ENCODE results near the gene JUNB.

Gene JUNB

DNA sequence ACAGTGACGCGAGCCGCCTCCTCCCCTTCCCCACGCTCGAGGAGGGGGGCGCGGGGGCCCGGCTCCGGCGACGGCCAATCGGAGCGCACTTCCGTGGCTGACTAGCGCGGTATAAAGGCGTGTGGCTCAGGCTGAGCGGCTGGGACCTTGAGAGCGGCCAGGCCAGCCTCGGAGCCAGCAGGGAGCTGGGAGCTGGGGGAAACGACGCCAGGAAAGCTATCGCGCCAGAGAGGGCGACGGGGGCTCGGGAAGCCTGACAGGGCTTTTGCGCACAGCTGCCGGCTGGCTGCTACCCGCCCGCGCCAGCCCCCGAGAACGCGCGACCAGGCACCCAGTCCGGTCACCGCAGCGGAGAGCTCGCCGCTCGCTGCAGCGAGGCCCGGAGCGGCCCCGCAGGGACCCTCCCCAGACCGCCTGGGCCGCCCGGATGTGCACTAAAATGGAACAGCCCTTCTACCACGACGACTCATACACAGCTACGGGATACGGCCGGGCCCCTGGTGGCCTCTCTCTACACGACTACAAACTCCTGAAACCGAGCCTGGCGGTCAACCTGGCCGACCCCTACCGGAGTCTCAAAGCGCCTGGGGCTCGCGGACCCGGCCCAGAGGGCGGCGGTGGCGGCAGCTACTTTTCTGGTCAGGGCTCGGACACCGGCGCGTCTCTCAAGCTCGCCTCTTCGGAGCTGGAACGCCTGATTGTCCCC lies at the start of gene JUNB:
Gene JUNB, plus strand, starts transcription at position 142 of the 706 bp plus-strand sequence. Its CDS starts 286 bp downstream, at position 428.
- H3K4me1 Mint-ChIP-seq, result peaks cover 53% of the 10 kb centered on the region
- peak within 1 kb of the TSS; percentile 99 for H3K27ac Mint-ChIP-seq
- peaks cover 3% of the 10 kb centered on the region for H3K36me3 Mint-ChIP-seq (ENCODE audit: low read depth)
- DNase-seq, result peak; percentile 91
- H3K9me3 Mint-ChIP-seq, result no peaks in the 10 kb centered on the region
- peak within 1 kb of the TSS; percentile 87 for H3K4me3 Mint-ChIP-seq
- peaks cover 4% of the 10 kb centered on the region for H3K27me3 Mint-ChIP-seq (ENCODE audit: low read depth, poor library complexity)
- TF ChIP-seq, protein P1, sequence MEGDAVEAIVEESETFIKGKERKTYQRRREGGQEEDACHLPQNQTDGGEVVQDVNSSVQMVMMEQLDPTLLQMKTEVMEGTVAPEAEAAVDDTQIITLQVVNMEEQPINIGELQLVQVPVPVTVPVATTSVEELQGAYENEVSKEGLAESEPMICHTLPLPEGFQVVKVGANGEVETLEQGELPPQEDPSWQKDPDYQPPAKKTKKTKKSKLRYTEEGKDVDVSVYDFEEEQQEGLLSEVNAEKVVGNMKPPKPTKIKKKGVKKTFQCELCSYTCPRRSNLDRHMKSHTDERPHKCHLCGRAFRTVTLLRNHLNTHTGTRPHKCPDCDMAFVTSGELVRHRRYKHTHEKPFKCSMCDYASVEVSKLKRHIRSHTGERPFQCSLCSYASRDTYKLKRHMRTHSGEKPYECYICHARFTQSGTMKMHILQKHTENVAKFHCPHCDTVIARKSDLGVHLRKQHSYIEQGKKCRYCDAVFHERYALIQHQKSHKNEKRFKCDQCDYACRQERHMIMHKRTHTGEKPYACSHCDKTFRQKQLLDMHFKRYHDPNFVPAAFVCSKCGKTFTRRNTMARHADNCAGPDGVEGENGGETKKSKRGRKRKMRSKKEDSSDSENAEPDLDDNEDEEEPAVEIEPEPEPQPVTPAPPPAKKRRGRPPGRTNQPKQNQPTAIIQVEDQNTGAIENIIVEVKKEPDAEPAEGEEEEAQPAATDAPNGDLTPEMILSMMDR (IDR thresholded peaks at IDR 0.05), result no peak

DNA sequence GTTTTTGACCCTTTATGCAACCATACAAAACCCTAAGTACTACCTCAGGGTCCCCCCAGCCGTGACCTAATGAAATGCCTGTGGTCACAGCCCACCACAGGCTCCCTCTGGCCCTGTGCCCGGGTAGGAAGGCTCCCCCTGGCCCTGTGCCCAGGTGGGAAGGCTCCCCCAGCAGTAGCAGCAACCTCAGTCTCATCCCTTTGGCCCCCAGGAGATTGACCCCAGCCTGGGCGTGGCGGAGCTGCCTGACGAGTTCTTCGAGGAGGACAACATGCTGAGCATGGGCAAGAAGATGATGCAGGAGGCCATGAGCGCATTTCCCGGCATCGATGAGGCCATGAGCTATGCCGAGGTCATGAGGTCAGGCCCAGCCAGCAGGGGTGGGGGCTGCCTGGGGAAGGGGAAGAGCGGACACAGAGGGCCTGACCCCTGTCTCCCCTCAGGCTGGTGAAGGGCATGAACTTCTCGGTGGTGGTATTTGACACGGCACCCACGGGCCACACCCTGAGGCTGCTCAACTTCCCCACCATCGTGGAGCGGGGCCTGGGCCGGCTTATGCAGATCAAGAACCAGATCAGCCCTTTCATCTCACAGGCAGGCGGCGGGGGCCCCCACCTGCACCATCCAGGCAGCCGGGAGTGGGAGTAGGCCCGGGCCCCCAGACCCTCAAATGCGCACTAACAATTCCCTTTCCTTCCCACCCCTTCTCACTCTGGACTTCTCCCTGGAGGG lies 46.0 kb upstream of the JUNB start:
- no peak overlapping the region for H3K27ac Mint-ChIP-seq
- peaks cover 13% of the 10 kb centered on the region for H3K9me3 Mint-ChIP-seq
- H3K27me3 Mint-ChIP-seq (ENCODE audit: low read depth, poor library complexity), result peaks cover 22% of the 10 kb centered on the region
- DNase-seq, result no peak
- H3K4me1 Mint-ChIP-seq, result peaks cover 5% of the 10 kb centered on the region
- H3K4me3 Mint-ChIP-seq, result no peak overlapping the region
- H3K36me3 Mint-ChIP-seq (ENCODE audit: low read depth), result peaks cover 64% of the 10 kb centered on the region
- TF ChIP-seq, protein P1 (IDR thresholded peaks at IDR 0.05), result no peak

DNA sequence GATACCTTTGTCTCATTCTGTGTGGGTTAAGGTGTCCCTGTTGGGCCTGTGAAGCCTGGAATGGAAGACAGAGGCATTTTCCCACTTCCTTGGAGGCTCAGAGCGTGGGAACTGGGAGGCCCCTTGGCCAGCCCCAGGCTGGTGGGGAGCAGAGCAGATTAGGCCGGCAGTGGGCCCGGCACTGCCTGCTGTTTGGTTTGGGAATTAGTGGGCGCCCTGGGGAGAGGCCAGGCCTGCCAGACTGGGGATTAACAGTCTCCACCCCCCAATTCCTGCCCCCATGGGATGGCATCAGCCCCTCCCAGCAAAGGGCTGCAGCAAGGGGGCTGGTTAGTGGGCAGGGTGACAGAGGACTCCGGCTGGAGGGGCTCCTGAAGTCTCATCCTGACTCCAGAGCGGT lies 42.8 kb upstream of the JUNB start:
- Mint-ChIP-seq H3K36me3 (ENCODE audit: low read depth) (peaks cover 45% of the 10 kb centered on the region), H3K27ac (no peak overlapping the region), H3K9me3 (peaks cover 13% of the 10 kb centered on the region), H3K27me3 (ENCODE audit: low read depth, poor library complexity) (peaks cover 54% of the 10 kb centered on the region), H3K4me1 (peaks cover 5% of the 10 kb centered on the region), H3K4me3 (no peak overlapping the region)
- TF ChIP-seq, protein P1 (IDR thresholded peaks at IDR 0.05), result no peak
- no peak for DNase-seq

DNA sequence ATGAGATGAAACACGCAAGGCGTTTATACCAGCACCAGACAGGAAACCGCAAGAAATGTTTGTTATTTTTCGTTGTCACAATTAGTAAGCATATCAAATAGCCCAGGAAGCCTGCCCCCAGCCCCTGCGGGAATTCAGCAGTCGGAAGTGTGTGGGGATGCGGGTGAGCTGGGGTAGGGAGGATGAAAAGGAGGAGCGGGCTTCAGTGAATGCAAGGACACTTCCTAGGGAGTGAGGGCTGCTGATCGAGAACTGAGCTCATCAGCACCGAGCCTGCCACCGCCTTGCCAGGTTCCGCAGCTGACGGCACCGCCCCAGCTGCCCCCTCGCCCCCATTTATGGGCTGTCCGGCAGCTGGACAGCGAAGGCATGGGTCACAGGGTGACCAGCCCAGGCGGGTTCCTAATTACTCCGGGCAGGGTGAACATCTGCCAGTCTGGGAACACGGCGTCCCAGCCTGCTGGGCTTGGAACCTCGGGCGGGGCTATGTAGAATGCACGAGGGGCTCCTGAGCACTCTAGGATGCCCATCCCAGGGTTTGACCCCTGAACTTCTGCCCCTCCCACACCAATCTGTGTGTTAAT lies 41.3 kb upstream of the JUNB start:
- Mint-ChIP-seq H3K9me3 (peaks cover 13% of the 10 kb centered on the region), H3K4me1 (peaks cover 5% of the 10 kb centered on the region), H3K4me3 (no peak overlapping the region), H3K27me3 (ENCODE audit: low read depth, poor library complexity) (peaks cover 68% of the 10 kb centered on the region), H3K36me3 (ENCODE audit: low read depth) (peaks cover 35% of the 10 kb centered on the region), H3K27ac (no peak overlapping the region)
- TF ChIP-seq, protein P1 (IDR thresholded peaks at IDR 0.05), result no peak
- DNase-seq, result no peak

DNA sequence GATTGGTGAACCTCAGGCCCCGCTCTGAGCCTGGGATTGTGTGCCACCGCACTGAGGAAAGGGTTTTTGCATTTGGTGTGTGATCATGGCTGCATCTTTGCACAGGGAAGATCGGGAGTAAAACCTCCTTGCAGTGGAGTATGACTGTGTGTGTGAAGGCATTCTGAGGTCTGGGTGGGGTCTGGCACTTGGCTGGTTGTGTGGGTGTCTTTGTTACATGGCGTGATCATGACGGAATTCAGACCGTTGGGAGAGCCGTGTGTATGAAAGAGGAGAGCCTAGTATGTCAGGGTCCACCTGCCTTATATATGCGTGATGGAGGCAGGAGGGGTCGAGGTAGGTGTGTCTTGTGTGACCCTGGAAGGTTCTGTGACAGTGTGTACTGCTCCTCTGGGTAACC lies 40.4 kb upstream of the JUNB start:
- Mint-ChIP-seq H3K4me3 (no peak overlapping the region), H3K27ac (no peak overlapping the region), H3K9me3 (peaks cover 13% of the 10 kb centered on the region), H3K36me3 (ENCODE audit: low read depth) (peaks cover 27% of the 10 kb centered on the region), H3K4me1 (peaks cover 5% of the 10 kb centered on the region), H3K27me3 (ENCODE audit: low read depth, poor library complexity) (peaks cover 75% of the 10 kb centered on the region)
- TF ChIP-seq, protein P1 (IDR thresholded peaks at IDR 0.05), result no peak
- DNase-seq, result no peak
